Measurements from ENCODE around the gene ANKRD28. TPM values are rescaled to one million over a fixed set of nuclear protein-coding genes. Genes with fewer than 3 reads are reported as not detected.

Gene ANKRD28
- total and polyA plus RNA-seq, 2 of the 8 experiments (the other 6 are each of a cell fraction or from before 2014, with no cell fraction given), result 39.1 to 61.7 TPM

- TF ChIP-seq KDM4A (IDR thresholded peaks at IDR 0.05; ENCODE audit: low read depth, low read length, severe bottlenecking) (no peak), SP1 (IDR thresholded peaks at IDR 0.05; ENCODE audit: low read depth, low read length) (no peak), KDM5A (IDR thresholded peaks at IDR 0.05; ENCODE audit: low read length) (no peak)
Observed at GRCh38 chr3:15726881-15727280, 70.9 kb downstream of the ANKRD28 start (continued).
